ENCODE results near the gene ZFHX3.
A peak's percentile ranks its signal among the peaks of the same experiment; 100 is the strongest.

Gene ZFHX3

DNA sequence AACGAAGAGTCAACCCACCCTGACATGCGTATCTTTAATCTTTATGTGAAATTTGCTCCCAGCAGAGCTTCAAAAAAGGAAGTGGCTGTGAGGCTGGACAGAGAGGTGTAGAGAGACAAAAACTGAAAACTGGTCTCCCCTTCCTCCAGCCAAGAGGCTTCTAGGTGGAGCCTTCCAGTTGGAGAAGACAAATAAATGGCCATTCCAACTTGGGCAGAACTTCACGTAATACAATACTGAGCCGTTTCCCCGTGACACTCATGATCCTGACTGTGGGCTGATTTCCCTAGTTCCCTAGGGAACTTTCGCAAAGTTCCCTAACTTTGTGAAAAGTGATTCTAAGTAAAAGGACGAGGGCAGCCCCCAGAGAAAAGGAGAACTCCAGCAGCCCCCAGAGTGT lies 78.8 kb downstream of the ZFHX3 start:
- DNase-seq, result no peak

DNA sequence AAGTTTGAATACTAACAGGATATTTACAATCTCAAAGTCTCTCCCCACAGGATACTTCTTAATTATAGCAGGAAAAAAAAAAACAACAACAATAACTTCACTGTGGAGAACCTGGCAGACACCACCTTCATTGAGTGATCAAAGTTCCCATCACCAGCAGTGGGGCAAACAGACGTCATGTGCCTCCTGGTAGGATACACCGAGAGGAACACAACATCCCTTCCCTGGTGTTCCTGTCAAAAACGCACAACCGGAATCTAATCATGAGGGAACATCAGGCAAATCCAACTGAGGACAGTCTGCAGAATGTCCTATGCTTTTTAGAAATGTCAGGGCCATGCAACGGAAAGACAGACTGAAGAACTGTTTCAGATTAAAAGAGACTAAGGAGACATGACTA lies 80.0 kb downstream of the ZFHX3 start:
- no peak for DNase-seq

DNA sequence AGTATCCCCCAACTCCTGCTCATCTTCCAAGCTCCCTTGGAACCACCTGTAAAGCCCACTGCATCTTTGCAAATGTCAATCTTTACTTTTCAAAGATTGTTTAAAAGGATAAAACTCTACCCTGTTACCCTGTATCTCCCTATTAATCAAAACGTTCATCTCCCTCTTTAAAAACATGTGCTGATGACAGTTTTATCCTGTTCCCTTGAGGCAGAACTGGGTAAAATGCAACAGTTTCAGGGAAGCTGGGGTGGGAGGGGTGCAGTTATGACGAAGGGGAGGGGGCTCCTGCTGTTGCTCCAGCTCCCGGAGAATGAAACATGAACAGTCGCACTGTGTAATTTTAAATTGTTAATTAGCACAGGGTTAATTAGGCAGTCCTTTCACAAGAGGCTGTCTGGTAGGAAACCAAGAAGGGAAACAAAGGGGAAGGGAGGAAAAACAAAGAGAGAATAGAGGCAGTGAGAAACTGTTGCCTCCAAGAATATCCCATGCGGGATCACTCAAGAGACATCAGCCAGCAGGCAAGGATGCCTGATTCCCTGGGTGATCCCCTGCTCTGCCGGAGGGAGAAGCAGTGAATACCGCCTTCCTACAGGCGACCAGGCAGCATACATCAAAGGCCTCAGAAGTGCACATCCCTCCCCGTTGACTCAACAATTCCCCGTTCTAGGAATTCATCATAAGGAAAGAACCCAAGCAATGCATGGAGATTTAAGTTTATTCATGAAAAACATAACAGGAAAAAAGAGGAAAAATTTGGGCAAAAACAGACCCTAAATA lies 84.2 kb downstream of the ZFHX3 start:
- no peak for DNase-seq

DNA sequence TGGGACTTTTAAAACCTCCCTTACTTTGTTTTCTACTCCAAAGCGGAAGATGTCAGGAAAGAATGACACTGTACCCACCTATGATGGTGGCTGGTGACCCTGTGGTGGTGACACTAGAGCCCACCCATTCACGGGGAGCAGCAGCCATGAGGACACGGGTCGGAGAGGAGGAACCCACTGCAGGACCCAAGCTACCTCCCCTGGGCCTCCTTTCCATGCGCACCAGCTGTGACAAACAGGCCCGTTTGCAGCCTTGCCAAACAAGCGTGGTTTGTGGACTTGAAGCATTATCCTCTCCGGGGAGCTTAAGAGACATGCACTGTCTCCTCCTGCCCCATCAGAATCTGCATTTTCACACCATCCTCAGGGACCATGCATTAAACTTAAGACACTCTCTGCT lies 85.6 kb downstream of the ZFHX3 start:
- no peak for DNase-seq

DNA sequence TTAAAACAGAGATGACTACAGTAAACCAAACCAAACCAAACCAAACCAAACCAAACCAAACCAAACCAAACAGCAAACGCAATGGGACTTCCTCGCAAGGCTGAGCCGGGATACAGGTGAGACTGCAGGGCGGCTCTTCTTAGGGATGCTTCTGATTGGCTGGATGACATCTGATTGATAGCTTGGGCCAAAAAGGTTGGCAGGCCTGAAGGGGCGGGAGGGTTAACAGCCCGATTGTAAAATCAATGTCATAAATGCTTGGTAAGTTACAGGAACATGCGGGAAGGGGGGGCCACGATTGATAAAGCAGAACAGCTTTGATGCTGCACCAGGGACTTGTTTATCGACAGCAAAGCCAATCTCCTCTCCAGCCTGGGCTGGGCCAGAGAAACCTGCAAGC lies 86.1 kb downstream of the ZFHX3 start:
- DNase-seq, result no peak

DNA sequence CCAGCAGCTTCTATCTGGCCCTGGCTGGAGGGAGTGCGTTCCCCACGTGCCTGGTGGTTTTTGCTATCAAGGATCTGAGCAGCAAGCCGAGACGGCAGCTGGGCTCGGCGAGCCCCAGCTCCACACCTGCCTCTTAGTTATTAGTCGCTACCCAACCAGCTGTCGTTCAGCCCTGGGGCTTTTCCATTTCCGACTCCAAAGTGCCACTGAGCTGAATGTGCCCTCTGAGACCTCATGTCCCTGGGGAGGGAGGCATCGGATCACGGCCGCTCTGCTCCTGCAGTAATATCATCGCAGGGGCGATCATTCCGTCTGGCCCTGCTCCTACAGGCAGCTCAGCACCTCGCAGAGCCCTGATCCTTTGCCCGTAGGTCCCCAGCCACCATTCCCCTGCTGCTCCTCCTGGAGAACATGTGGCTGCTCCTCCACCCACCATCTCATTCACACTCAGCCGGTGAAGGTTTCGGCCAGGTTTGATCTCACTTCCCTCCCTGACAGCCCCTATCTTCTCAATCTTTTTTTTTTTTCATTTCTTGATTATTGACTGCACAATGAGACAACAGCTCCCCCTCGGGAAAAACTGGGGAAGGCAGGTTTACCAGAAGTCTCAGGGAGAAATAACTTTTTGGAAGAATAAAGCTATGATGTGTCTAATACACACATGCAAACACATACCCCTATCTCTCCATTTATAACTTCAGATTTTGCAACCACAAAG lies 86.7 kb downstream of the ZFHX3 start:
- DNase-seq, result peak; percentile 59

DNA sequence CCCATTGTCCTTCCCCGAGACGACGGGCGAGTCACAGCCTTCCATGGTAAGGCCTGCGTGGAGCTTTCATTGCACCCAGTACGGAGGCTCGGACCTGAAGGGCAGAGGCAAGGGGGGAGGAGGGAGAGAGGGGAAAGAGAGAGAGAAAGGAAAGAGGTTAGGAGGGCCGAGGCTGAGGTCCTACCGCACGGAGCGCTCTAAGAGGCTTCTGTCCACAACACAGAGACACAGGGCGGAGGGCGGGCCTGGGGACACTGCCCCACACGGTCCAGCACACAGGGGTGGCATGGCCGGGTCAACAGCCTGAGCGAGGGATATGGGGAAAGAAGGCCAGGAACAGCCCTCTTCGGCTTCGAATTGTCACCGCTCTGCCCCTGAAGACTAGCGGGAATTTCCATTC lies 87.8 kb downstream of the ZFHX3 start:
- no peak for DNase-seq

DNA sequence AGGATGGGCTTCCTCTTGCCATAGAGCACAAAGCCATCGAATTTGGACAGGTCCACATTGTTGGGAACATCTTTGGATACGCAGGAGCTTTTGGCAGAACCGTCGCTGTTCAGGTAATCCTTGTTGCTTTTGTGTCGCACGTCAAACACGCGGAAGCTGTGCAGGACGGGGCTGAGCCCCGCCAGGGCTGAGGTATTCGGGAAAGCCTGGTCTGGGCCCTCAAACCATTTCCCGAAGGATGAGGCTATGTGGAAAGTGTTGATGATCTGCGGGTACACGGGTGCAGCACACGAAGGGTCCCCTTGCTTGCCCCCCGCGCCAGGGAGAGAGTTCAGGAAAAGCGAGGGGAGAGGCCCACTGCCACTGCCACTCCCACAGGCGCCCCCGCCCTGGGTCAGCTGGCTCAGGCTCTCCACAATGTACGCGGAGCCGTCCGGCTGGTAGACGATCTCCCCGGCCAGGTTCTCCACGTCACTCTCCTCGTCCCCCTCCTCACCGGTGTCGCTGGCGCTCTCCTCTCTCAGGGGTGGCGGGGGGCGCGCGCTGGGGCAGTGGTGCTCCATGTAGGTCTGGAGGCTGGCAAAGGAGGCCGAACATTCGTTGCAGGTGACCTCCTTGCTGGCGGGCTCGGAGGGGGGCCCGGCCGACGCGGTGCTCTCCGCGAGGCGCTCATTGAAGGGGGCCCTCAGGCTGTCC lies 88.5 kb downstream of the ZFHX3 start:
- no peak for DNase-seq

DNA sequence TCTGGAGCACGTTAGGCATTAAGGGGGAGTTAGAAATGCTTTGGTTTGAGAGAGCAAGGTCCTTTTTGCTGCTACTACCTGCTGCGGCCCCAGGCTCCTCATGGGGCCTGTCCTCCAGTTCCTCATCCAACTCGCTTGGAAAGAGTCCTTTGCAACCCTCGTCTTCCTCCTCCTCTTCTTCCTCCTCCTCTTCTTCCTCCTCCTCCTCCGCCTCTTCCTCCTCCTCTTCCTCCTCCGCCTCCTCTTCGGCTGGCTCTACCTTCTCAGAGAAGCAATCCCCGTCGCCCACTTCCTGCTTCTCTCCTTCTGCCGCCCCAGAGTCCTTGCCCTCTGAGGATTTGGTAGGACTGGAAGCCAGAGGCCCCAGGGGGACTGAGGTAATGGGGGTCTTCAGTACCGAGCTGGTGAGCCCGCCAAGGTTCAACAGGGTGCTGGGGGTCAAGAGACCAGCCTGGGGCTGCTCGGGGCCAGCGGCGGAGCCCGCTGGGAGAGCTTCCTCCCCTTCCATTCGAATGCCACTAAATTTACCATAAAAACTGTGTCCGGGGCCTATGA lies 89.3 kb downstream of the ZFHX3 start:
- DNase-seq, result no peak

DNA sequence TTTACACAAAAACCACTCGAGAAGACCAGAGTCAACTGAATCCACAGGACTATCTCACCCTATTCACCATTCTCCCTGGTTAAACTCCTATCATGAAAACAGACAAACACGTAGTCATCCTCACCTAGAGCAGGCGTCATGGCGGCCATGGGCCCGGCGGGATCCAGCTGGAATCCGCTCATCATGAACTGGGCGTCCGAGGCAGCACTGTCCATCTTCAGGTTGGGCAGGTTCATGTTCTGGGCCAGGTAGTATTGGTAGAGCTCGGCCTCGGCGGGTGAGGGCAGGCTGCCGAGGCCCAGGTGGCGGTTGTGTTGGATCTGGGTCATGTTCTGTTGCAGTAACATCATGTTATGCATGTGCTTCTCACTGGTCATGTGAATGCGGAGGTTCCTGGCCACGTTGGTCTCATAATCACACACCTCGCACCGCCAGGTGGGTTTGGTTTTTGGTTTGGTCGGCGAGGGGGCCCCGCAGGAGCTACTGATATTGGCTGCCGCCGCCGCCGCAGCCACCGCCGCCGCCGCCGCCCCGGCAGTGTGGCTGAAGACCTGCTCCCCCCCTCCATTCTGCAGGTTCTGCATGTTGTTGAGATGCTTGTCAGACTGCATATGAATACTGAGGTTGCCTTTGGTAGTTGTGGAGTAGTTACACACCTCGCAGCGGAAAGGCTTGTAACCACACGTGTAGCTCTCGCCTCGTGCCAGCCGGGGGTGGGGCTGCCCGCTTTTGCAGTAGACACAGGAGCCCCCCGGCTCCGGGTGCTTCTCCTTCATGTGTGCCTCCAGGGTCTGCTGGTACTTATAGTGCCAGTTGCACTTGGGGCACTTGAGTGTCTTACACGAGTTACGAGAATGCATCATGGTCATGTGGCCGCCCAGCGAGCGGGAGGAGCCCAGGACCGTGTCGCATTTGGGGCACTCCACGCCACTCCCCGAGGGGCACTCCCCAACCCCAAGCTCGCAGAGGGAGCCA lies 90.3 kb downstream of the ZFHX3 start:
- DNase-seq, result no peak

DNA sequence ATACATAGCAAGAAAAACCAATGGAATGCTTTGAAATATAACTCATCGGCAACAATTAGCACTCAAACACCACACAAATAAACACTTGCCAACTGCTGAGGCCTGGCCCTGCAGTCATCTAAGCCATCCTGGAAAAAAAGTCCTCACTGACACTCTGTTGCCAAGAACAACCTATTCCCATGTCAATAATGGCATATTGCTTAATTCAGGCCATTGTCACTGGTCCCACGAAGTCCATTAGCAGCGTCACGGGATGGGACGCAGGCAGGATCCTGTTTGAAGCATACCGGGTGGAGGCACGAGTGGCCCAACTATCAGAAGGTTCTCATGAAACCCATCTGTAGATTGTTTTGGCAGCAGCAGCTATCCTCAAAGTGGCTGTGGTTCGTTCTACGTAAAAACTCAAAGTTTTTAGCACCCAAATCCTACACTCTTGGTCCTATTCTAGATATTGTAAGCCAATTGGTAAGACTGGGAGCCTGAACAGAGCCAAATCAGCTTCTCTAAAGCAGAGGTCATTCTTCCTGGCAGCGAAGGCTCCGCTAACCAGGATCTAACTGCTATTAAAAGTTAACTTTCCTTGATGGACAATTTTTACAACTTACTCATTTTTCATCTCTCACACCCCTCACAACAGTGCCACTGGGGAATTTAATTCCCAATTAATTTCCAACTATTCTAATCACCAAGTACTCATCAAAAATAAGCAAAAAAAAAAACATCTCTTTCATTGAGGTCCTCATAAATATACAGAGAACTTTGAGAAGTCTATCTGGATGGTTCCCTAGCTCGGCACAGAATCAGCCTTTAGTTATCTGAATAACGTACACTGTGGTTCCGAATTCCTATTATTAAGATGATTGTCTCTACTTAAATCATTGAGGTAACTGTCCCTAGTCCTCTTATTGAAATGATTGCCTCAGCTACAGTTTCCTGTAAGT lies 91.5 kb downstream of the ZFHX3 start:
- DNase-seq, result no peak

DNA sequence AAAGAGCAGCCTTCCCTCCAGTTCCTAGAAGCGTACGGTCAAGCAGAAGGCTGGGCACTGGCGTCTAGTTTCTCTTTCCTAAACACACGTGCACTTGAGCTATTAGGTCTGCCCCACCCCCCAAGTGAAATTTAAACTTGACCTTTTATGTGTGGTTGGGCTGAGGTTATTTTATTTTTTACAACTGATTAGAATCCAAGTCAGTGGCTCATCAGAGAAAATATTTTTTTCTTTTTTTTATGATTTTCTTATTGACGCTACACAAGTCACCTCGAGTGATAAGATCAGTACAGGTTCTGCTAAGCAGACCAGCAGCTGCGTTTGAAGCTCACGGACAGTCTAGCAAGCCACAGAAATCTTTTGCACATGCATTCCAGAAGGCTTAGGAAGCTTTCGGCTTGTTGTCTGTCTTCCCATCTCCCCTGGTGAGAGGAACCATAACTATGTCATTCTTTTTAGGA lies 95.1 kb downstream of the ZFHX3 start:
- no peak for DNase-seq

DNA sequence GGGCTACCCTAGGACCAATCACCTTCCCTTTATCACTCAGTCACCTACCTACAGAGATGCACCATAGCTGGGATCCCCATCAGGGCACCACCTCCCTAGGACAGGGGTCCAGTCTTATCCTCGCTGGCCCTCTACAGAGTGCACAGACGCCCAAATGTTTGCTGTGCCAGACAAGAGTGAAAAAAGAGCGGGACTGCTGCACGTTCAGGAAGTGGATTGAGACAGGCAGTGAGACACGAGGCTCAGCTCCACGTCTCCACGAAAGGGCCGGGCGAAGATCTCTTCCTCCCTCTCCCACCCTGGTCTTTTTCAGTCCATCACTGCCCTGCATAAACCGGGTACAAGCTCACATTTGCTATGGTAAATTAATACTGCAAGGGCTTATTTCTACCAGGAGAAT lies 95.5 kb downstream of the ZFHX3 start:
- DNase-seq, result no peak

DNA sequence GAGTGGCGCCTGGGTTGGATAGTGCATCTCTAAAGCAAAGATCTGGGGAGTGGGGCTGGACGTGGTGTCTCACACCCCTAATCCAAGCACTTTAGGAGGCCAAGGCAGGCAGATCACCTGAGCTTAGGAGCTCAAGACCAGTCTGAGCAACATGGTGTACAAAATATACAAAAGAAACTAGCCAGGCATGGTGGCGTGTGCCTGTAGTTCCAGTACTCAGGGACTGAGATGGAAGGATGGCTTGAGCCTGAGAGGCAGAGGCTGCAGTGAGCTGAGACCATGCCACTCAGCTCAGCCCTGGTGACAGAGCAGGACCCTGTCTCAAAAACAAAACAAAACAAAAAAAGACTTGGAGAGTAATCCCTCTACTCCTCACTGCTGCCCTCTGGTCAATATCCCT lies 96.0 kb downstream of the ZFHX3 start:
- no peak for DNase-seq

DNA sequence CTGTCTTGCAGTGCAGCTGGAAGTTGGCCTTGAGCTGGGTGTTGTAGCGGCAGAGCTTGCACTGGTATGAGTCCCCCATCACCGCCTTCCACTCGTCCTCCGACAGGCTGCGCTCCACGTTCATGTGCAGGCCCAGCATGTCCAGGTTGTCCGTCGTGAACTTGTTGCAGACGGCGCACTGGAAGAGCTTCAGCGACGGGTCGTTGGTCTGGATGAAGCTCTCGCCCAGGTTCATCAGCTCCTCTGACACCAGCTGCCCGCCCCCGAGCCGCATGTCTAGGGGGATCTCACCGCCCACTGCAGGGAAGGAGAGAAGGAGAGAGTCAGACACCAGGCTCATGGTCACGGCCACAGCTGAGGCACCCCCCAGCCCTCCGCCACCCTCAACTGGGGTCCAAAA lies 97.3 kb downstream of the ZFHX3 start:
- no peak for DNase-seq

DNA sequence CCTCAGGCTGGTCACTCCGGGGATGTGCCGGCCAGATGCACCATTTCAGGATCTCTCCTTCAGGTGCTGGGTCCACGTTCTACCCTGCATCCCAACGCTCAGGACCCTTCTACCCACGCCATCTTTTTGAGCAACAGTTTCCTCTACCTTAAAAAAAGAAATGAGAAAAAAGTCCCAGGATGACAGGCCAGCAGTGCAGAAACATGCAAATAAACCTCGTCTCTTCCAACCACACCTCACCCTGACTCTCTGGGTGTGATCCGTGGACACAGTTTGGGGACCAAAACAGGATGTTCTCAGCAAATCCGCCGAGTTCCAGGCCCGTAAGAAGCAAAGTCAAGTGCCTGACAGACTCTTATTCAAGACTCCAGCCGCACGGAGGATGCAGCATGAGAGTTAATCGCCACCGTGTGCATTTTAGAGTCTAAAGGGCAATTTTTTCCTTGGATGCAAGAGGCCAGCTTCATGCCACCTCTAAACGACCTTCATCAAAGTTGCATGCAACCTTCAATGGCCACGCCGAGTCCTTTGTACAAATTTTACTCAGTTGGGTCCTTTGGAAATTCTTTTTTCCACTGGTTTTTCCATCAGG lies 99.6 kb downstream of the ZFHX3 start:
- DNase-seq, result no peak

DNA sequence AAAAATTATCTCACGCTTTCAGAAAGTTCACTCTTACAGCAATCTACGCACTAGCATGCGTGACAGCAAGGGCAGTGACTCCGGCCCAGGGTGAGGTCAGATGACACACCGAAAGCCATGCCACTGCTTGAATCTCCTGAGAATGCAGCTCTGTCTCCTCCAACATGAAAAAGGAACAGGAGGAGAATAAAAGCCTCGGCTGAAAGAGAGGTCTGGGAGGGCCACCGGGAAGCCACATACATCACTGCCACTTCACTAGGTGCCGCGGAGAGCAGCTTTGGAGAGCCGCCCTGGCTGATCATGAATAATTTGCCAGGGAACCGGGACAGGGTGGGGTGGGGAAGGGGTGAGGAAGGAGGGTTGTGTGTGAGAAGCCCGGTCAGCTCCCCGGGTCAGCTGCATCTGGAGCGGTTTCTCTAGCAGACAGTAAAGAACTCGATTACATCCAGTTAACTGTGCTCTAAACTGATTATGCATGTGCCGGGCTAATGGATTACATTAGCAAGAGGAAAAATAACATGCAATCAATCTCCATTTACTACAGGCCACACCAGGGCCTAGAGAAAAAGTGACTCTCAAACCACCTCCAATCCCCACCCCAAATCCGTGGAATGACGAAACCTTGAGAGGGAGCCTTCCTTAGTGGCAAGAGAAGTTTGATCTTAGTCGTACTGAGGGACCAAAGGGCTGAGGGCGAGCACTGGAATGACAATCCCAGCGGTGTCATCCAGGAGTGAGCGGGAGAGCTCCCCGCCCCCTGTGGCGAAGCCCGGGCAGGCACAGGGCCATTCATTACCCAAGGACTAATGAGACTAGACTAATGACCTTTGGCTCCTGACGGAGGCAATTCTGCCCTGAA lies 100.3 kb downstream of the ZFHX3 start:
- DNase-seq, result no peak

DNA sequence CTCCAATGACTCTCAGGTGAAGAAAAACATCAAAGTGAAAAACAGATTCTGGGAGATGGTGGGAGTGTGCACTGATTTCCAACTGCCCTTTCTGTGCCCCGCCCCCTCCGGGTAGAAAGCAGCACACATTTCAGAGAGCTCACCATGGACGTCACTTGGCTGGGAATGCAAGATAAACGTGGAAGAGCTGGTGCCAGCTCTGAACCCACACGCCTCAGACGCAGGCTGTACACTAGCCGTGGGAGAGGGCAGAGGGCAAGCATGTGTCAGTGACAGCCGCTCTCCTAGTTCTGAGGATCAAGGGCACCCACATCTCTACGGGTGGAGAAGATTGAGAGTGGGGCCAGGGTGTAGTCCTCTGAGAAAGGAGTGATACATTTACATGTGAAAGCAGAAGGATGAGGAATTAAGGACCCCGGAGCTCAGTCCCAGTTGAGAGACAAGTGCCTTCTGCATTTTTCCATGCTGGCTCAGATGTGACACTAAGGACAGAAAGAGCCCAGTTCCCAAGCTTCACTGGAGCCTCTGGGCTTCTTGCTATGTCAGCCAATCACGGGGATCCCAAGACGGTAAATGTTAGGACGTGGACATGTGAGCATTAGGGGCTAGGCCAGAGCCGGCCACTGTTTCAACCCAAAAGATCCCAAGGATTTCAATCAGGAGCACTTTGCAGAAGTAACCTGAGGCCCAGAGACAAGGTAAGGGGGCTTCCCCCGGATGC lies 101.3 kb downstream of the ZFHX3 start:
- no peak for DNase-seq

DNA sequence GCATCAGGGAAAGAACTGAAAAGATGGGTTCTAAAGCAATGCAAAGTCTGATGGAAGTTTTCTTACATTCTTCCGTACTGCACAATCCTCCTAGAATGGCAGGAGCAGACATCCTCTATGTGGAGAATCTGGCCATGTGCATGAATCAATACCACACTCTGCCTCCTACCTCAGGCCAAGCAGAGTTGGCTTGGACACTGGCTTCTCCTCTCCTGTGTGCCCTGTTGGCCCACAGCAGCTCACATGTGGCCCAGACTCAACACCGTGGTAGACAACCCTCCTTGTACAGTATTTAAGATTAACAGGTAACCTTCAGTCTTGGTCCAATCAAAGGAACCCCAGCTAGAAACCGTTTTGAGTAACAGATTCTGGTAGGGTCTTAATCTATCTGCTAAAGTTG lies 101.9 kb downstream of the ZFHX3 start:
- no peak for DNase-seq

Measured in NCI-H345 (cell line).